ENCODE measurements around the gene RPS6KA2. TPM values are rescaled to one million over a fixed set of nuclear protein-coding genes. Genes with fewer than 3 reads are reported as not detected.

Gene RPS6KA2
- total and polyA plus RNA-seq, 2 donors (not counting 3 experiments of a cell fraction or from before 2014, with no cell fraction given): 54.5 to 75.8 TPM

- no peak overlapping the region for H3K4me2 ChIP-seq (ENCODE audit: insufficient read depth, low read length)
- FAIRE-seq: no peak
These were observed 63.2 kb downstream of the RPS6KA2 start for GRCh38 chr6:166563805-166564204.

More at GRCh38 chr6:166563805-166564204, 63.2 kb downstream of the RPS6KA2 start:
- H3K27ac ChIP-seq (ENCODE audit: insufficient read depth, low read depth, low read length): no peak overlapping the region
- H3K4me3 ChIP-seq (replicated peaks in 1 of 3; ENCODE audit: insufficient read depth in 1 of 3, low read depth in 1 of 3, low read length in 3 of 3): no peak overlapping the region
- H3K36me3 ChIP-seq (ENCODE audit: control insufficient read depth in 2 of 2, extremely low read depth in 1 of 2, insufficient read depth in 2 of 2, low read length in 2 of 2): peaks cover 2 to 5% of the 10 kb centered on the region in 2 experiments
- ChIA-PET CTCF (interaction anchor here (0.6 to 1.3 kb wide), 3 partner anchors 9 to 128 kb away, joined by 3 to 5 read pairs (median 3); no protein-coding TSS in a partner anchor), POLR2A (no interaction called here)
- H2AFZ ChIP-seq (ENCODE audit: low read depth, low read length): no peak overlapping the region
- H4K20me1 ChIP-seq (replicated peaks; ENCODE audit: control insufficient read depth, extremely low read depth, insufficient read depth, low read length): no peaks in the 10 kb centered on the region
- DNase-seq (ENCODE audit: low read depth, low spot score): no peak
- no peak overlapping the region for H3K9ac ChIP-seq (replicated peaks; ENCODE audit: extremely low read depth, insufficient read depth, low read length)
- TF ChIP-seq FOS (IDR thresholded peaks at IDR 0.05; ENCODE audit: borderline replicate concordance, insufficient read depth, low read length): no peak
- TF ChIP-seq MAX (IDR thresholded peaks at IDR 0.05; ENCODE audit: insufficient read depth, insufficient read length): no peak
- TF ChIP-seq GATA2 (IDR thresholded peaks at IDR 0.05; ENCODE audit: insufficient read depth, insufficient read length, low read depth, low read length): no peak
- no peak for TF ChIP-seq CTCF (IDR thresholded peaks at IDR 0.05; ENCODE audit: extremely low read depth in 1 of 2, insufficient read depth in 1 of 2, low read depth in 1 of 2, low read length in 2 of 2)
- TF ChIP-seq POLR2A (IDR thresholded peaks at IDR 0.05; ENCODE audit: low read depth, low read length): no peak
- no peak for TF ChIP-seq JUN (IDR thresholded peaks at IDR 0.05; ENCODE audit: borderline replicate concordance, insufficient read depth, insufficient read length, low read depth)
- no peak for TF ChIP-seq MYC (IDR thresholded peaks at IDR 0.05; ENCODE audit: low read depth, low read length)
- no peak for TF ChIP-seq POLR2AphosphoS5 (IDR thresholded peaks at IDR 0.05; ENCODE audit: insufficient read depth, low read depth, low read length)
- TF ChIP-seq EZH2 (IDR thresholded peaks at IDR 0.05; ENCODE audit: borderline replicate concordance, low read depth, low read length, severe bottlenecking): no peak
- intact Hi-C loops (cut with micrococcal nuclease) (no loop called here), dilution Hi-C loops (cut with MboI; ENCODE audit: extremely low pct_ligation_motif_present, low sequenced_read_pairs) (no loop called here)
- no peaks in the 10 kb centered on the region for H3K27me3 ChIP-seq (ENCODE audit: control insufficient read depth in 2 of 2, insufficient read depth in 2 of 2, low read length in 2 of 2)
- H3K9me3 ChIP-seq (replicated peaks; ENCODE audit: control insufficient read depth, insufficient read depth, low read length): no peaks in the 10 kb centered on the region
- peaks cover 7% of the 10 kb centered on the region for H3K79me2 ChIP-seq (ENCODE audit: control insufficient read depth, insufficient read depth, low read length)
- H3K9me1 ChIP-seq (replicated peaks; ENCODE audit: control insufficient read depth, extremely low read depth, insufficient read depth, low read length): no peaks in the 10 kb centered on the region
- H3K4me1 ChIP-seq (ENCODE audit: control insufficient read depth, extremely low read depth, insufficient read depth, low read length): peaks cover 22% of the 10 kb centered on the region
- no TSS peak for BruUV-seq (replicated peaks)

Measured in endothelial cell of umbilical vein (primary cell).